Middle frontal gyrus (tissue), 1 donor: ENCODE results near the gene ABLIM2.

ENCODE experiments used
- DNase-seq: peaks from one replicate; pipeline ENCODE4 v3.0.0-alpha.2; 2015; ENCODE audit warnings: low spot score; ENCODE audit errors: extremely low spot score

The ABLIM2 gene

GRCh38 chr4:8159537-8160232 is 1.1 kb upstream of the ABLIM2 start:
- DNase-seq: no peak

GRCh38 chr4:8157944-8158709 is 486 bp downstream of the ABLIM2 start:
- no peak for DNase-seq

DNA sequence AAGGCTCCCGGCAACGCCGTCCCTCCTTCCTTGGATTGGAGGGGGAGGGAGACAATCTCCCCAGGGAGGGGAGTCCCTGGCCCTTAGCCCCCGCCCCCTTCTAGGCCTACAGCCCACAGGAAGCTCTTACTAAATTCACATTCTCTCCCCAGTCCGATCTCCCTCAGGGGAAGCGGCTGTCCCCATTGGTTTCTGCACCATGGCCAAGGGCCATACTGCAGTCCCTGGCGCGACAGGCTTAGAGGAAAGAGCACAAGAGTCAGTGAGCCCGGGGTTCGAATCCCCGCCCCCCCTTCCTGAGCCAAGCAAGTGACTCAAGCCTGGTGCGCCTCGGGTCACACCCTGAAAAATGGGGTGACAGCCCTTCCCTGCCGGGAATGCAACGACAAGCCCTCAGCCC is 1.1 kb downstream of the ABLIM2 start:
- no peak for DNase-seq

GRCh38 chr4:8156617-8157016 is 2.0 kb downstream of the ABLIM2 start:
- no peak for DNase-seq

- no peak for DNase-seq
Measured at GRCh38 chr4:8155660-8156421, 2.8 kb downstream of the ABLIM2 start.

GRCh38 chr4:8155048-8155447 is 3.6 kb downstream of the ABLIM2 start:
- DNase-seq: no peak

DNA sequence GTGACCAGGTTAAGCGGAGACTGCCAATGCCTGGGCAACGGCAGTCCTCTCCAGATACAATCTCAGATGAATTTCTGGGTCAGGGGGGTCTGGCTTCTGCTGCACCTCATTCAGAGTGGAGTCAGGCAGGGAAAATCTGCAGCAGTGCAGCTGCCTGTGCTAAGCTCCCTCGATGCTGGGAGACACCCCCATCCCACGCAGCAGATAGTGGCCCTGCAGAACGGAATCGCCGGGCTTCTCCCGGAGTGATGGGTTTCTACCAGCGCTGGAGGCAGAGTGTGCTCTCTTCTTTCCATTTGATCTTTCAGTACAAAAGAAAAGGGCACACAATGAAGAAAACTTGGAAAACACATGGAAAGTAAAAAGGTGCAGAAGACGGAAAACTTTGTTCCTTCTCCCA is 5.2 kb downstream of the ABLIM2 start:
- no peak for DNase-seq

GRCh38 chr4:8152865-8153257 is 5.8 kb downstream of the ABLIM2 start:
- DNase-seq: no peak

GRCh38 chr4:8152090-8152864 is 6.3 kb downstream of the ABLIM2 start:
- no peak for DNase-seq

- no peak for DNase-seq
Measured at GRCh38 chr4:8151165-8151650, 7.4 kb downstream of the ABLIM2 start.

GRCh38 chr4:8150152-8151090 is 8.2 kb downstream of the ABLIM2 start:
- no peak for DNase-seq

GRCh38 chr4:8149664-8150063 is 8.9 kb downstream of the ABLIM2 start:
- no peak for DNase-seq

DNA sequence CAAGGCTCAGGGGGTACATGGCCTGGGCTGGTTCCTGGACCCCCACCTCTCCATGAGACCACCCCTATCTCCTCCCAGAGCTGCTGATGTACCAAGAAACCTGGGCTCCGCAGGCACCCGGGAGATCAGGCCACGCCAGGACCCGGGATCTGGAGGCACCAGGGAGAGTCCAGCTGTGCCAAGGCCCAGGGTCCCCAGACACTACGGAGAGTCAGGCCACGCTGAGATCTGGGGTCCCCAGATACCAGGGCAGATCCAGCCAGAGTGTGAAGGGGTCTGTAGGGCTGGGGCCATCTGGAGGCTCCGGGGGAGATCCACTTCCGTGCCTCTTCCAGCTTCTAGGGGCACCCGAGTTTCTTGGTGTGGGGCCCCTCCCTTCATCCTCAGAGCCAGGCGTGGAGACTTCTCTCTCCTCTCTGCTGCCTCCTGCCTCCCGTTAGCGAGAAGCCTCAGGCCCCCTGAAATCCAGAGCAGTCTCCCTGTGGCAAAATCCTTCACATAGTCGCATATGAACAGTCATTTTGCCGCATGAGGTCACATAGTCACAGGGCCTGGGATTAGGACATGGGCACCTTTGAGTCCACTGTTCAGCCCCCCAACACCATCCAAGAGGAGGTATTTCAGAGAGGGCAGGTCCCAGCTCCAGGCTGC is 9.7 kb downstream of the ABLIM2 start:
- DNase-seq: no peak

- no peak for DNase-seq
Measured at GRCh38 chr4:8148159-8148558, 10.5 kb downstream of the ABLIM2 start.

DNA sequence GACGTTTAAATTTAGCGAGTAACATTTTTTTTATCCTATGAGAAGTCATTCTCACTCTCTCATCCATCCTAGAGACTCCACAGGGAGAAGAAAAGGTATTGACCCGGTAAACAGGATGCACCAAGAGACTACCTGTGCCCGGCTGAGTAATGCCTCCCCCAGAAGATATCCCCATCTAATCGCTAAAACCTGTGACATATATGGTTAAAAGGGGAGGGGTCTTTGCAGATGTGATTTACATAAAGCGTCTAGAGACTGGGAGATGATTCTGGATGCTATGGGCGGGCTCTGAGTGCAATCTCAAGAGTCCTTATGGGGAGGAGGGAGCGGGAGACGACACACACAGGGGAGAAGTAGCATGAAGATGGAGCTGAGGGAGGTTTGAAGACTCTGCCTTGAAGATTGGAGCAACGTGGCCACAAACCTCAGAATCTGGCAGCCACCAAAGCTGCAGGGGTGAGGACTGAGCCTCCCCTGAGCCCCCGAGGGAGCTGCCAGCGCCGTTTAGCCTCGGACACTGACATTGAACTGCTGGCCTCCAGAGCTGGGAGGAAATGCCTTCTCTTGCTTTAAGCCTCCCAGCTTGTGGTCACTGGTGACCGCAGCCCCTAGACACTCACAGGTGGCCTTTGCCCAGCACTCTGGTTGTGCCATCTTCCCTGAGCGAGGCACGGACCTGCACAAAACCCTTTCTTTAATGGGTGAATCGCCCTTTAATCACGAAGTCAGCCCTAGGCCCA is 11.2 kb downstream of the ABLIM2 start:
- DNase-seq: no peak

DNA sequence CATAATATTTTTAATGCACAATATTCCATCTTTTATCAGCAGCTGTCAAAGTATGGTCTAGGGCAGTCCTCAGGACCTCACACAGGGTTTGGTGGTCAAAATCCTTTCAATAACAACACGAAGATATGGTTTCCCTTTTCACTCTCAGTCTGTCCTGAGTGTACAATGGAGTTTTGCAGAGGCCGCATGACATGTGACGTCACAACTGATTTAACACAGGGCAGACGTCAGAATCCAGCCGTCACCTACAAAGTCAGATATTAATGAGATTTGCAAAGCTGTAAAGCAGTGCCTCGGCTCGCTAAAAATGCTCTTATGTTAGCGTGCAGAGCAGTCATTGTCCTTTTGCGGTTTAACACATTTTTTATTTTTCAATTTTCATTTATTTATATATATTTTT is 12.5 kb downstream of the ABLIM2 start:
- no peak for DNase-seq

GRCh38 chr4:8144359-8144758 is 14.3 kb downstream of the ABLIM2 start:
- no peak for DNase-seq

GRCh38 chr4:8143392-8144140 is 15.0 kb downstream of the ABLIM2 start:
- DNase-seq: no peak
